HCT116 (cell line): ENCODE data around the gene PLEKHA5. TPM values are rescaled to one million over a fixed set of nuclear protein-coding genes. Genes with fewer than 3 reads are reported as not detected.

ENCODE experiments used
- ATAC-seq: fragments of 200-7000 bp; cut with Tn5 transposase; 2 replicates; pipeline ENCODE4 v1.9.1; 2020; ENCODE audit warnings: mild to moderate bottlenecking, moderate library complexity
- BruUV-seq: library from RNA; stranded (reverse); fragments of 400-500 nt; replicated peaks from 2 replicates; lab custom pipeline; 2021; lab: Mats Ljungman, UMichigan
- CTCF ChIA-PET: fragments of 300-600 bp; sonication (Branson Sonifier 250); formaldehyde crosslinking; loops from one replicate; lab custom pipeline; 2021; ENCODE audit warnings: antibody characterized with exemption; lab: Charles Lee
- POLR2A ChIA-PET: fragments of 300-600, 350-600 bp; sonication (Branson Sonifier 250); formaldehyde crosslinking; loops from one replicate; lab custom pipeline; 2021; ENCODE audit warnings: antibody characterized with exemption; lab: Charles Lee
- RAD21 ChIA-PET, 2 experiments: fragments of 300-600 bp; sonication (Branson Sonifier 250); formaldehyde crosslinking; loops; one replicate each; lab custom pipeline; 2023; ENCODE audit warnings: low total read pairs in 2 of 2; ENCODE audit not compliant: uncharacterized antibody in 2 of 2, unreplicated experiment in 2 of 2, low non-redundant PET in 1 of 2; lab: Charles Lee
- DNase-seq: peaks from one replicate; pipeline ENCODE4 v3.0.0-alpha.2; 2010; ENCODE audit warnings: low read depth, low spot score
- H2AFZ ChIP-seq: fragments of 200-600 bp; shearing (Covaris generic), sonication (generic); 2 replicates; pipeline ENCODE4 v1.6.1; 2017; ENCODE audit warnings: low read depth, mixed run types, mixed read lengths, antibody characterized with exemption, low read length; ENCODE audit not compliant: poor library complexity, severe bottlenecking
- H3K27ac ChIP-seq: 2 replicates; pipeline ENCODE4 v1.5.1; 2012; ENCODE audit warnings: low read depth, low read length
- H3K27me3 ChIP-seq: fragments of 200-600 bp; sonication (generic); 2 replicates; pipeline ENCODE4 v1.6.1; 2016; ENCODE audit warnings: mixed run types, low read length, mixed read lengths; ENCODE audit not compliant: insufficient read depth
- H3K36me3 ChIP-seq, 2 experiments: fragments of 200-500 bp in 1 of 2; fragments of 200-600 bp in 1 of 2; sonication (Bioruptor generic) in 1 of 2; sonication (generic) in 1 of 2; 2 replicates each; pipeline versions ENCODE4 v1.5.1 to v1.6.1; 2014 to 2016; ENCODE audit warnings: low read length in 2 of 2, inconsistent platforms in 1 of 2, mixed read lengths in 1 of 2, mixed run types in 1 of 2; ENCODE audit not compliant: insufficient read depth in 2 of 2, control insufficient read depth in 1 of 2
- H3K4me1 ChIP-seq, 2 experiments: fragments of 200-600 bp in 1 of 2; sonication (generic) in 1 of 2; 2 replicates each; pipeline versions ENCODE4 v1.5.1 to v1.6.1; 2012 to 2017; ENCODE audit warnings: low read length in 2 of 2, inconsistent platforms in 1 of 2, mild to moderate bottlenecking in 1 of 2, mixed read lengths in 1 of 2, mixed run types in 1 of 2, moderate library complexity in 1 of 2; ENCODE audit not compliant: insufficient read depth in 2 of 2, control insufficient read depth in 1 of 2
- H3K4me2 ChIP-seq: fragments of 200-600 bp; sonication (generic); 2 replicates; pipeline ENCODE4 v1.6.1; 2017; ENCODE audit warnings: mixed run types, low read length, mixed read lengths
- H3K4me3 ChIP-seq, 2 experiments: fragments of 200-600 bp in 1 of 2; sonication (generic) in 1 of 2; replicated peaks in 1 of 2; 2 replicates each; pipeline ENCODE4 v1.5.1; 2011 to 2016; ENCODE audit warnings: low read length in 2 of 2, control low read depth in 1 of 2, low read depth in 1 of 2, mild to moderate bottlenecking in 1 of 2, mixed read lengths in 1 of 2, mixed run types in 1 of 2
- H3K79me2 ChIP-seq: fragments of 200-600 bp; sonication (generic); 2 replicates; pipeline ENCODE4 v1.6.1; 2017; ENCODE audit warnings: mild to moderate bottlenecking, mixed run types, low read length, moderate library complexity, mixed read lengths; ENCODE audit not compliant: insufficient read depth
- H3K9ac ChIP-seq: fragments of 200-600 bp; sonication (generic); 2 replicates; pipeline ENCODE4 v1.6.1; 2016; ENCODE audit warnings: low read length, mixed read lengths
- H3K9me2 ChIP-seq: fragments of 200-600 bp; sonication (generic), shearing (Covaris generic); 2 replicates; pipeline ENCODE4 v1.6.1; 2017; ENCODE audit warnings: mixed run types, mild to moderate bottlenecking, moderate library complexity; ENCODE audit not compliant: insufficient read depth
- H3K9me3 ChIP-seq, 2 experiments: fragments of 200-500 bp in 1 of 2; fragments of 200-600 bp in 1 of 2; sonication (Bioruptor generic) in 1 of 2; sonication (generic) in 1 of 2; 2 replicates each; pipeline ENCODE4 v1.6.1; 2014 to 2017; ENCODE audit warnings: low read length in 2 of 2, mixed read lengths in 2 of 2, inconsistent platforms in 1 of 2, low read depth in 1 of 2, mild to moderate bottlenecking in 1 of 2, mixed run types in 1 of 2, moderate library complexity in 1 of 2; ENCODE audit not compliant: control insufficient read depth in 1 of 2, insufficient read depth in 1 of 2
- H4K20me1 ChIP-seq: fragments of 200-600 bp; sonication (generic), shearing (Covaris generic); 2 replicates; pipeline ENCODE4 v1.6.1; 2017; ENCODE audit warnings: mixed run types, mild to moderate bottlenecking, moderate library complexity; ENCODE audit not compliant: insufficient read depth
- CBX3 ChIP-seq: IDR thresholded peaks from 2 replicates; pipeline ENCODE4 v1.6.1; 2012; ENCODE audit warnings: low read depth
- EZH2phosphoT487 ChIP-seq: fragments of 200-600 bp; IDR thresholded peaks from 2 replicates; pipeline ENCODE4 v1.6.1; 2018; ENCODE audit warnings: antibody characterized with exemption, borderline replicate concordance
- FOSL1 ChIP-seq: IDR thresholded peaks from 2 replicates; pipeline ENCODE4 v1.6.1; 2012; ENCODE audit warnings: low read depth
- SIN3A ChIP-seq: IDR thresholded peaks from 2 replicates; pipeline ENCODE4 v1.6.1; 2012; ENCODE audit warnings: low read depth
- YY1 ChIP-seq: IDR thresholded peaks from 2 replicates; pipeline ENCODE4 v1.6.1; 2011; ENCODE audit warnings: low read length, low read depth, moderate library complexity, mild to moderate bottlenecking; ENCODE audit not compliant: insufficient replicate concordance; ENCODE audit errors: extremely low read depth
- intact Hi-C: fragments of 100-400 bp; cut with micrococcal nuclease; formaldehyde crosslinking; loops from 2 replicates; pipeline ENCODE4 v1.10.0; 2022
- total RNA-seq: library from RNA; stranded (reverse); gene quantifications from one replicate; pipeline ENCODE4 v1.2.1, GENCODE V29; 2021; ENCODE audit not compliant: unreplicated experiment
- TF ChIP-seq, protein P1 (sequence below), 3 experiments: fragments of 200-600 bp in 1 of 3; sonication (generic) in 1 of 3; IDR thresholded peaks in 2 of 3; conservative IDR thresholded peaks in 1 of 3; 2 replicates each; pipeline ENCODE4 v1.5.1; 2012 to 2017; ENCODE audit warnings: low read depth in 2 of 3, low read length in 2 of 3, antibody characterized with exemption in 1 of 3, borderline replicate concordance in 1 of 3, control low read depth in 1 of 3, mild to moderate bottlenecking in 1 of 3, mixed read lengths in 1 of 3, mixed run types in 1 of 3, moderate library complexity in 1 of 3; ENCODE audit not compliant: insufficient read depth in 1 of 3
- TF ChIP-seq, protein P2 (sequence below): IDR thresholded peaks from 2 replicates; pipeline ENCODE4 v1.6.1; 2011; ENCODE audit warnings: mild to moderate bottlenecking, low read length, moderate library complexity; ENCODE audit not compliant: insufficient replicate concordance; ENCODE audit errors: extremely low read depth
- TF ChIP-seq, protein P3 (sequence below): IDR thresholded peaks from 2 replicates; pipeline ENCODE4 v1.6.1; 2012
- TF ChIP-seq, protein P4 (sequence below): IDR thresholded peaks from 2 replicates; pipeline ENCODE4 v1.6.1; 2012

PLEKHA5 gene
- total RNA-seq, 1 experiment from 2014 or later, result 18.9 TPM

DNA sequence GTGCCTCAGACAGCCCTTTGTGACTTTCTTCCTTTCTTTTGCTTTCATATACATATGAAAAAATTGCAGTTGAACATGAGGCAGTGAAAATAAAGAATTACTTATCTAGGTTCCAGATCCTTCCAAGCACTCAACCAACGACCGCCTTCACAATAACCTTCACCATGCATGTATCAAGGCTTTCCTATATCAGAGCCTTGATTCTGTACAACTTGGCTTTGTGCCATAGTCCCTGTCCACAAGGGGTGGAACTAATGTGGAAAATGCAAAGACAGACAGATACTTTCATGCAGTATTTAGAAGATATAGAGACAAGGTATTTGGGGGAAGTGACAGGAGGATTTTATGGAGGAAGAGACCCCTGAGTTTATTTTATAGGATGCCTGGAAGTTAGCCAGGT lies 48.6 kb upstream of the PLEKHA5 start:
- no peaks in the 10 kb centered on the region for H3K4me1 ChIP-seq
- no peak overlapping the region for H3K27ac ChIP-seq
- no peaks in the 10 kb centered on the region for H3K79me2 ChIP-seq
- RAD21 ChIA-PET, result no interaction called here
- H3K9me2 ChIP-seq, result no peaks in the 10 kb centered on the region
- DNase-seq (no peak), ATAC-seq (no peak)
- no TSS peak for BruUV-seq
- CTCF ChIA-PET, result no interaction called here
- H4K20me1 ChIP-seq, result no peaks in the 10 kb centered on the region
- no peaks in the 10 kb centered on the region for H3K27me3 ChIP-seq
- intact Hi-C loops, result no loop called here
- TF ChIP-seq, protein P1, sequence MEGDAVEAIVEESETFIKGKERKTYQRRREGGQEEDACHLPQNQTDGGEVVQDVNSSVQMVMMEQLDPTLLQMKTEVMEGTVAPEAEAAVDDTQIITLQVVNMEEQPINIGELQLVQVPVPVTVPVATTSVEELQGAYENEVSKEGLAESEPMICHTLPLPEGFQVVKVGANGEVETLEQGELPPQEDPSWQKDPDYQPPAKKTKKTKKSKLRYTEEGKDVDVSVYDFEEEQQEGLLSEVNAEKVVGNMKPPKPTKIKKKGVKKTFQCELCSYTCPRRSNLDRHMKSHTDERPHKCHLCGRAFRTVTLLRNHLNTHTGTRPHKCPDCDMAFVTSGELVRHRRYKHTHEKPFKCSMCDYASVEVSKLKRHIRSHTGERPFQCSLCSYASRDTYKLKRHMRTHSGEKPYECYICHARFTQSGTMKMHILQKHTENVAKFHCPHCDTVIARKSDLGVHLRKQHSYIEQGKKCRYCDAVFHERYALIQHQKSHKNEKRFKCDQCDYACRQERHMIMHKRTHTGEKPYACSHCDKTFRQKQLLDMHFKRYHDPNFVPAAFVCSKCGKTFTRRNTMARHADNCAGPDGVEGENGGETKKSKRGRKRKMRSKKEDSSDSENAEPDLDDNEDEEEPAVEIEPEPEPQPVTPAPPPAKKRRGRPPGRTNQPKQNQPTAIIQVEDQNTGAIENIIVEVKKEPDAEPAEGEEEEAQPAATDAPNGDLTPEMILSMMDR (IDR thresholded peaks at IDR 0.05 in 2 of 3, conservative IDR thresholded peaks at IDR 0.05 in 1 of 3; ENCODE audit: borderline replicate concordance in 1 of 3, insufficient read depth in 1 of 3, low read depth in 2 of 3, low read length in 2 of 3), result no peak
- TF ChIP-seq FOSL1 (no peak), SIN3A (no peak), CBX3 (no peak), YY1 (no peak), EZH2phosphoT487 (no peak)
- TF ChIP-seq, protein P2, sequence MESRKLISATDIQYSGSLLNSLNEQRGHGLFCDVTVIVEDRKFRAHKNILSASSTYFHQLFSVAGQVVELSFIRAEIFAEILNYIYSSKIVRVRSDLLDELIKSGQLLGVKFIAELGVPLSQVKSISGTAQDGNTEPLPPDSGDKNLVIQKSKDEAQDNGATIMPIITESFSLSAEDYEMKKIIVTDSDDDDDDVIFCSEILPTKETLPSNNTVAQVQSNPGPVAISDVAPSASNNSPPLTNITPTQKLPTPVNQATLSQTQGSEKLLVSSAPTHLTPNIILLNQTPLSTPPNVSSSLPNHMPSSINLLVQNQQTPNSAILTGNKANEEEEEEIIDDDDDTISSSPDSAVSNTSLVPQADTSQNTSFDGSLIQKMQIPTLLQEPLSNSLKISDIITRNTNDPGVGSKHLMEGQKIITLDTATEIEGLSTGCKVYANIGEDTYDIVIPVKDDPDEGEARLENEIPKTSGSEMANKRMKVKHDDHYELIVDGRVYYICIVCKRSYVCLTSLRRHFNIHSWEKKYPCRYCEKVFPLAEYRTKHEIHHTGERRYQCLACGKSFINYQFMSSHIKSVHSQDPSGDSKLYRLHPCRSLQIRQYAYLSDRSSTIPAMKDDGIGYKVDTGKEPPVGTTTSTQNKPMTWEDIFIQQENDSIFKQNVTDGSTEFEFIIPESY, result no peak
- TF ChIP-seq, protein P3, sequence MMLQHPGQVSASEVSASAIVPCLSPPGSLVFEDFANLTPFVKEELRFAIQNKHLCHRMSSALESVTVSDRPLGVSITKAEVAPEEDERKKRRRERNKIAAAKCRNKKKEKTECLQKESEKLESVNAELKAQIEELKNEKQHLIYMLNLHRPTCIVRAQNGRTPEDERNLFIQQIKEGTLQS, result no peak
- TF ChIP-seq, protein P4, sequence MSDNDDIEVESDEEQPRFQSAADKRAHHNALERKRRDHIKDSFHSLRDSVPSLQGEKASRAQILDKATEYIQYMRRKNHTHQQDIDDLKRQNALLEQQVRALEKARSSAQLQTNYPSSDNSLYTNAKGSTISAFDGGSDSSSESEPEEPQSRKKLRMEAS, result no peak
- POLR2A ChIA-PET, result no interaction called here
- no peak overlapping the region for H3K9ac ChIP-seq
- no peak overlapping the region for H3K4me3 ChIP-seq
- no peak overlapping the region for H2AFZ ChIP-seq
- H3K4me2 ChIP-seq, result no peak overlapping the region
- no peaks in the 10 kb centered on the region for H3K36me3 ChIP-seq
- H3K9me3 ChIP-seq, result no peaks in the 10 kb centered on the region
